Airway epithelial cell (primary cell): Measurements from ENCODE around the gene EPHB6. TPM values are rescaled to one million over a fixed set of nuclear protein-coding genes. Genes with fewer than 3 reads are reported as not detected.

Source experiments
- total RNA-seq: library from RNA; depleted of rRNA; stranded (reverse); fragments of >200 nt; gene quantifications from 2 replicates; pipeline ENCODE4 v1.2.3, GENCODE V29; 2015

The EPHB6 gene, protein sequence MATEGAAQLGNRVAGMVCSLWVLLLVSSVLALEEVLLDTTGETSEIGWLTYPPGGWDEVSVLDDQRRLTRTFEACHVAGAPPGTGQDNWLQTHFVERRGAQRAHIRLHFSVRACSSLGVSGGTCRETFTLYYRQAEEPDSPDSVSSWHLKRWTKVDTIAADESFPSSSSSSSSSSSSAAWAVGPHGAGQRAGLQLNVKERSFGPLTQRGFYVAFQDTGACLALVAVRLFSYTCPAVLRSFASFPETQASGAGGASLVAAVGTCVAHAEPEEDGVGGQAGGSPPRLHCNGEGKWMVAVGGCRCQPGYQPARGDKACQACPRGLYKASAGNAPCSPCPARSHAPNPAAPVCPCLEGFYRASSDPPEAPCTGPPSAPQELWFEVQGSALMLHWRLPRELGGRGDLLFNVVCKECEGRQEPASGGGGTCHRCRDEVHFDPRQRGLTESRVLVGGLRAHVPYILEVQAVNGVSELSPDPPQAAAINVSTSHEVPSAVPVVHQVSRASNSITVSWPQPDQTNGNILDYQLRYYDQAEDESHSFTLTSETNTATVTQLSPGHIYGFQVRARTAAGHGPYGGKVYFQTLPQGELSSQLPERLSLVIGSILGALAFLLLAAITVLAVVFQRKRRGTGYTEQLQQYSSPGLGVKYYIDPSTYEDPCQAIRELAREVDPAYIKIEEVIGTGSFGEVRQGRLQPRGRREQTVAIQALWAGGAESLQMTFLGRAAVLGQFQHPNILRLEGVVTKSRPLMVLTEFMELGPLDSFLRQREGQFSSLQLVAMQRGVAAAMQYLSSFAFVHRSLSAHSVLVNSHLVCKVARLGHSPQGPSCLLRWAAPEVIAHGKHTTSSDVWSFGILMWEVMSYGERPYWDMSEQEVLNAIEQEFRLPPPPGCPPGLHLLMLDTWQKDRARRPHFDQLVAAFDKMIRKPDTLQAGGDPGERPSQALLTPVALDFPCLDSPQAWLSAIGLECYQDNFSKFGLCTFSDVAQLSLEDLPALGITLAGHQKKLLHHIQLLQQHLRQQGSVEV
- 1.8 and 3.2 TPM in 2 replicates for total RNA-seq

DNA sequence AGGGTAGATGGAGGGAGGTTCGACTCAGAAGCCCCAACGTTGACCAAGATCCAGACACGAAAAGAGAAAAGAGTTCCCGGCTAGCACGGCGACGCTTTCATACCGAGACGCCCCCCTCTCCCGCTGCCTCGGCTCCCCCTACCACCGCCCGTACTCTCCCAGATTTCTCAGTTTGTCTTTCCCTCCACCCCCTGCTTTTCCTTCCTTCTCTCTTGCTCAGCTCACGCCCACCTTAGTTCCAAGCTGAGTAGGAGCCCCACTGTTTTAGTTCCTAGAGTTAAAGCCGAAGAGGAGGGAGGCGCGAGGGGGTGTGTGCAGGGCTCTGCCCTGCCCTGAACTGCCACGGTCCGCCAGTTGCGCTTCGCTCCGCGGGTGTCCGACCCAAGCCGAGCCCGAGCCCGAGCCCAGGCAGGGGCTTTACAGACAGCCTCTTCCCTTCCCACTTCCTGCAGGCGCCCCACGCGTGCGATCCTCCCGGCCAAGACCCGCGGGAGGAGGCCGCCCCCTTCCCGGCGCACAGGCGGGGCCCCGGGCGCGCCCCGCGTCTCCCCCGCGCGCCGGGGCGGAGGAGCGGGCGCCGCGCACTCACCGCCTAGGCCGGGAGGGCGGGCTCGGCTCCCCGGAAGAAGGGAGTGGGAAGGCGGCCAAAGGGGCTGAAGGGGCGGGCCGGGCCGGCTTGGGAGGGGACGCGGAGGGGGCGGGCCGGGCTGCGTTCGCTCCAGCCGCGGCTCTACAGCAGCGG is at the start of gene EPHB6:
Gene EPHB6, plus strand, starts transcription at position 705 of the 742 bp plus-strand sequence. CDS start 8,152 bp downstream, outside the sequence.

DNA sequence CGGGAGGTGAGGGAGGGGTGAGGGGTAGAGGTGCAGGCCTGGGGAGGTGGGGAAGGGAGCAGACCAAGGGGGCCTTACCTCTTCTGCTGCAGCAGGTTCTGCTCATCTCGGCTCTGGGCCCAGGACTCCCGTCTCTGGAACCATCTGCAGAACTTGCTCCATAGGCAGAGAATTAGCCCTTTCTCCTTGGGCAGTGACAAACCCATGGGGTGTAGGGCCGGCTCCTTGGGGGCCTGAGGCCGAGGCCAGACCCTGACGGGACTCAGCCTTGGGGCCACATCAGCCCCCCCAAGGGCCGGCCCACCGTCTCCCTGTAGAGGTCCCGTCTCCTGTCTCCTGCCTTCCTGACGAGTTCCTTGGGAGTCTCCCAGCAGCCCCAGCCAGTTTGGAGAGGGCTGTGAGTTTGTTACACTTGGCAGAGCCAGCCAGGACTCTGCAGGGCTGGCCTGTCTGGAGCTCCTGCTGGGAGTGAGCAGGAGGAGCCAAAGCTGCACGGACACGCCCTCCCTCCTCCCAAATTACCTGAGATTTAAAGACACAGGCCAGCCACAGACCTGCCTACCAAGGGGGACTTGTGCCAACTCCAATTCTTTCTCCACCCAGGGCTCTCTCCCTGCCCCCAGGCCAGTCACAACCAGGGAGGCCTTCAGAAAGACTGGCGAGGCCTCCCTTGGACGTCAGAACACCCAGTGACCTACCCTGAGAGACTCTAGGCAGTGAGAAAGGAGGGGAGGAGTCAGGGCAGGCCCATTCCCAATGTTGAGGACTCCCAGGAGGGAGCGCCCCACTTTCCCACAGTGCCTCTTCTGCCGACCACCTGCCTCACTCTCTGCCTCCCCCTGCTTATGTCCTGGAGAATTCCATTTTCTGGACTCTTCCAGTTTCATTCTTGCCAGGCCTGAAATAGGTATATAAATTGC is 30.7 kb downstream of the EPHB6 start, which contains the start of gene TRPV6:
Gene TRPV6, minus strand, starts transcription at position 435 of the 920 bp plus-strand sequence.

Other genes with a start within 250 kb of the EPHB6 start
- not detected in 2 replicates for gene PRSS1, start 105.6 kb upstream of the EPHB6 start, total RNA-seq
- not detected in 2 replicates for gene PRSS2, start 84.1 kb upstream of the EPHB6 start, total RNA-seq
- gene TRPV6, start 30.7 kb downstream of the EPHB6 start, total RNA-seq, result 0.28 TPM in 1 of 2 replicates, not detected in the other
- not detected in 2 replicates for gene TRPV5, start 78.7 kb downstream of the EPHB6 start, total RNA-seq
- not detected in 2 replicates for gene LLCFC1, start 84.4 kb downstream of the EPHB6 start, total RNA-seq
- gene KEL, start 107.3 kb downstream of the EPHB6 start, total RNA-seq, result 0.14 TPM in 1 of 2 replicates, not detected in the other
- not detected in 2 replicates for gene OR9A2, start 172.1 kb downstream of the EPHB6 start, total RNA-seq
- not detected in 2 replicates for gene OR6V1, start 197.3 kb downstream of the EPHB6 start, total RNA-seq